Left kidney (tissue), 2 donors: ENCODE results near the gene KRTAP20-3. TPM values are rescaled to one million over a fixed set of nuclear protein-coding genes. Genes with fewer than 3 reads are reported as not detected.

Source experiments
- DNase-seq: peaks from one replicate; pipeline ENCODE4 v3.0.0-alpha.2; 2013
- polyA plus RNA-seq: library from polyadenylated mRNA; unstranded; fragments of 120-200 nt; gene quantifications from one replicate; pipeline ENCODE4 v1.2.1, GENCODE V29; 2013; ENCODE audit not compliant: insufficient read length

The KRTAP20-3 gene
- polyA plus RNA-seq, 1 donor: not detected

DNA sequence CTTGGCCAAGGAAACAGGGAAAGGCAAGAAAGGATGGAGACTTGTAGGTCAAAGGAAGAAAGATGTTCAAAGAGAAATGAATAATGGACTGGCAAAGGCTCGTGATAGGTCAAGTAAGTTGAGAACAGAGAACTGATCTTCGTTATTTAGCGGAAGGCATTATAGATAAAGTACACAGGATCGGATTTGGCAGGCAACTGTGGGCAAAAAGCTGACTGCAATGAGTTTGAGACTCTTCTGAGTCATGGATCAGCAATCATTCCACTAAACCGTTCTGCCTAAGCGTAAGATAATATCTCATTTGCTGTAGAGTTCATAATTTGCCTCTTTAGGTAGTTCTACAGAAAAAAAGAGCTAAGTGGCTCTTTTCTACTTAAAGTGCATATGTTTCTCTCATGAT is 41.8 kb downstream of the KRTAP20-3 start:
- no peak for DNase-seq

DNA sequence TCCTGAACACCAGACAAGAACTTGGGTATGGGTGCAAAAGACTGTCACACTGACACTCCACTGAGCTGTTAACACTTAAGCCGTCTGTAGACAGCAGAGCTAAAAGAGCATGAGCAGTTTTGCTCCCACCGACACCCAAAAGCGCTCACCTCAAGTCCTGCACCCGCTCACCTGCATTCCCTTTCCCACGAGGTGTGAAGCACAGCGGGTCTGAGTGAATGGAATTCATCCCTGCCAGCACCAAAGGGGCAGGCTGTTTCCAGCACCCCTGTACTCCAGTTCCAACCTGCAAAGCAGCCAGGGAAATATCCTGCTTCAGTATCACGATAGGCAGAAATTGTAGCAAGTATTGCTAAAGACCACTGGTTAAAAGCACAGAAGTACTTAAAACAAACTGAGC is 47.2 kb downstream of the KRTAP20-3 start:
- no peak for DNase-seq

Other genes with a start within 250 kb of the KRTAP20-3 start
- gene KRTAP13-1, start 246.8 kb upstream of the KRTAP20-3 start, polyA plus RNA-seq: not detected
- not detected for gene KRTAP13-3, start 216.9 kb upstream of the KRTAP20-3 start, polyA plus RNA-seq
- gene KRTAP13-4, start 212.6 kb upstream of the KRTAP20-3 start, polyA plus RNA-seq: not detected
- gene KRTAP15-1, start 202.6 kb upstream of the KRTAP20-3 start, polyA plus RNA-seq: not detected
- not detected for gene KRTAP19-1, start 162.5 kb upstream of the KRTAP20-3 start, polyA plus RNA-seq
- not detected for gene KRTAP19-2, start 155.4 kb upstream of the KRTAP20-3 start, polyA plus RNA-seq
- not detected for gene KRTAP19-3, start 150.9 kb upstream of the KRTAP20-3 start, polyA plus RNA-seq
- not detected for gene KRTAP19-4, start 145.7 kb upstream of the KRTAP20-3 start, polyA plus RNA-seq
- gene KRTAP19-5, start 140.7 kb upstream of the KRTAP20-3 start, polyA plus RNA-seq: not detected
- gene KRTAP19-6, start 101.0 kb upstream of the KRTAP20-3 start, polyA plus RNA-seq: not detected
- not detected for gene KRTAP19-7, start 81.5 kb upstream of the KRTAP20-3 start, polyA plus RNA-seq
- not detected for gene KRTAP22-2, start 52.5 kb upstream of the KRTAP20-3 start, polyA plus RNA-seq
- gene KRTAP6-3, start 50.4 kb upstream of the KRTAP20-3 start, polyA plus RNA-seq: not detected
- not detected for gene KRTAP6-2, start 44.0 kb upstream of the KRTAP20-3 start, polyA plus RNA-seq
- not detected for gene KRTAP22-1, start 41.8 kb upstream of the KRTAP20-3 start, polyA plus RNA-seq
- not detected for gene KRTAP6-1, start 28.9 kb upstream of the KRTAP20-3 start, polyA plus RNA-seq
- not detected for gene KRTAP20-1, start 26.4 kb upstream of the KRTAP20-3 start, polyA plus RNA-seq
- gene KRTAP20-4, start 22.2 kb upstream of the KRTAP20-3 start, polyA plus RNA-seq: not detected
- not detected for gene KRTAP20-2, start 7.7 kb upstream of the KRTAP20-3 start, polyA plus RNA-seq
- gene KRTAP21-3, start 75.9 kb downstream of the KRTAP20-3 start, polyA plus RNA-seq: not detected
- gene KRTAP21-2, start 104.4 kb downstream of the KRTAP20-3 start, polyA plus RNA-seq: not detected
- gene KRTAP21-1, start 112.6 kb downstream of the KRTAP20-3 start, polyA plus RNA-seq: not detected
- not detected for gene KRTAP8-1, start 170.4 kb downstream of the KRTAP20-3 start, polyA plus RNA-seq
- gene KRTAP7-1, start 186.9 kb downstream of the KRTAP20-3 start, polyA plus RNA-seq: not detected
- gene KRTAP11-1, start 238.7 kb downstream of the KRTAP20-3 start, polyA plus RNA-seq: not detected